Bone marrow (tissue), 2 donors: ENCODE data around the gene CYGB.
A peak's percentile ranks its signal among the peaks of the same experiment; 100 is the strongest.

Source experiments
- DNase-seq, 2 donors: peaks; one replicate each; lab custom pipeline; 2025; lab: John Stamatoyannopoulos, UW

Gene CYGB

DNA sequence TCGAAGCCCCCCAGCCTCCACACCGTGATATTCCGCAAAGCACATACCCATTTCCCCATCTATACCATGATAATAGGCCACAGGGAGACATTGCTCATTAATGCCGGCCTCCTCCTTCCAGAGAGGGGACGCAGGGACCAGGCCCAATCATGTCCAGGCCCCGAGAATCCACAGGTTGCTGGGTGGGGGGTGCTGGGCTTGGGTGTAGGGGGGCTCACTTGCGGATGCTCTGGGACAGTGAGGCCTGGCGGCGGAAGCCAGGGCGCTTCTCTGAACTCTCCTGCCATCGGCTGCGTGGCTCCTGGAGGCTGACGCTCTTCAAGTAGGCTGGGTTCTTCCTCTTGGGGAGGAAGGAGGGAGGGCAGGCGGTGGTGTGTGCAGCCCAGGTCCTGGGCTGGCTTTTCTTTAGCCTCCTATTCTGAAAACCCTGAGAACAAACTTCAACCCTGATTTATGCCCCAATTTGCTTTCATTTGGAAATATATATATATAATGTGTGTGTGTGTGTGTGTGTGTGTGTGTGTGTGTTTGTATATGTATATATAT is 57.9 kb downstream of the CYGB start:
- peak in 1 of 2 donors; percentile 9 for DNase-seq

DNA sequence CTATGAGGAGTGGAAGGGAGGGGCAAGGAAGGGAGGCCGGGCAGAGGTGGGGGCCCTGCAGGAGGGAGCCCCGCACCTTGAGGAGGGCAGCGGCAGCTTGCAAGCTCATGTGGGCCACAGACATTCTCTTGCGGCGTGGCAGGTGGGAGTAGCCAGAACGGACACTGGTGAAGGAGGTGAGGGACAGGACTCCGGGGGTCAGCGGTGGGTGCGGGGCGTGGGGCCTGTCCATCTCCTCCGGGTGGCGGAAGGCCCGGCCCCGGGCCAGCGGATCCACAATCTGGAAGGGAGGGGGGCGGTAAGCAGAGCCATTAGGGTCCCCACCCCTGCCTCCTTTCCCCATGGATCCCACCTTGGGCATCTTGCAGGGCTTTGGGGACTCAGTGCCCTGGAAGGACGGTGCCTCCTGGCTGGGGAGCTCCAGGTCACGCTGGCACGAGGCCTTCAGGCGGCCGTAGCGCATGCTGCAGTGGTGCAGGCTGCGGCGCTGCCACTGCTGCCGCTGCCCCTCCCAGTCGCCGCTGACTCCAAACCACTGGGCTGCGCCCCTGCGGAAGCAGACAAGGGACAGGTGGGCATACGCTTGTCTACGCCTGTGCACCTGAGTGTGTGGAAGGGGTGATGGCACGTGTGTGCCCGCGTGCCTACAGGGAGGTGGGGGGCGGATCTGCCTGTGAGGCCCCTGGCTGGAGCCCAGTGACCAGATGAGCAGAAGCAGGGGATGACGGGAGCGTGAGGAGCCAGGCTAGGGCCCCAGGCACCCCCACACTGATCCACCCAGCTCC is 58.6 kb downstream of the CYGB start:
- no peak for DNase-seq

DNA sequence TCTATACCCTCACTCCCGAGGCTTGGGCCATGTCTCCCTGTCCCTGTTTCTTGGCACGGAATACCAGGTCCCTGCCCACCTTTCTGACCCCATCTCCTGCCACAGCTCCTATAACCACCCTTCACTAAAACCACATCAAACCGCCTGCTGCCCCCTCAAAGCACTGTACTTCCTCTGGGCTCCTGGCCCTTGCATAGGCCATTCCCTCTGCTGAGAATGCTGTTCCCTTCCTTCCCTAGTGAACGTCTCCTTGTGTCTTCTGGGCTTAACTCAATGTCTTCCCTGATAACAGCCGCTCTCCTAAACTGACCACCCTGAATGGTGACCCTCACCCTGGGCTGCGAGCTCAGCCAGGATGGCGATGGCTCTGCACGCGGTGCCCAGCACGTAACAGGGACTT is 59.4 kb downstream of the CYGB start:
- DNase-seq: no peak

DNA sequence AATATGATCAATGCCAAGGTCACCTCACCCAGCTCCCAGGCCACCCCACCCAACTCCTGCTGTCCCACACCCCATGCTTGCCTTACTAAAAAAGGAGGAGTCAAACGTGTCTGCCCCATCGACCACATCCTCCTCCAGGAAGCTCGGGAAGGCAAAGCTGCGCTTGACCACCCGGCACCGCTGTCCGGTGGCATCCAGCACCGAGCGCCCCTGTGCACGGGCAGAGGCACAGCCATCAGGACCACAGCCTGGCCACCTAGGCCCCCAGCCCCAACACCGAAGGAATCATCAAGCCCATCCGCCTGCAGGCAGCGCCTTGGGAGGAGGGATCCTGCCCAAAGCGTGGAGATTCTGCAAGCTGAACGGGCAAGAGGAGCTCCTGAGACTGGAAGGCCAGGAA is 59.9 kb downstream of the CYGB start:
- DNase-seq: no peak
